WTC11 (cell line): Measurements from ENCODE around the gene ZFP92. TPM values are rescaled to one million over a fixed set of nuclear protein-coding genes. Genes with fewer than 3 reads are reported as not detected.

Experiments
- ATAC-seq: fragments of 200-7000 bp; cut with Tn5 transposase; 2 replicates; pipeline ENCODE4 v1.10.0; 2021; ENCODE audit warnings: mild to moderate bottlenecking, moderate library complexity
- CTCF ChIA-PET: fragments of 300-600 bp; sonication (Branson Sonifier 250); formaldehyde crosslinking; loops from one replicate; lab custom pipeline; 2021; ENCODE audit warnings: antibody characterized with exemption; lab: Charles Lee
- POLR2A ChIA-PET: fragments of 350-600 bp; sonication (Branson Sonifier 250); formaldehyde crosslinking; loops from one replicate; lab custom pipeline; 2021; ENCODE audit warnings: antibody characterized with exemption; lab: Charles Lee
- DNase-seq: peaks from one replicate; pipeline ENCODE4 v3.0.0; 2021; ENCODE audit warnings: low spot score
- H3K27ac Mint-ChIP-seq: 2 replicates; pipeline ENCODE4 v1.8.0; 2021; ENCODE audit warnings: mixed read lengths
- H3K27me3 Mint-ChIP-seq: 2 replicates; pipeline ENCODE4 v1.8.0; 2021; ENCODE audit warnings: low read depth, mild to moderate bottlenecking, moderate library complexity, mixed read lengths
- H3K36me3 Mint-ChIP-seq: 2 replicates; pipeline ENCODE4 v1.8.0; 2021; ENCODE audit warnings: mixed read lengths
- H3K4me1 Mint-ChIP-seq: 2 replicates; pipeline ENCODE4 v1.8.0; 2022; ENCODE audit warnings: mixed read lengths
- H3K4me3 Mint-ChIP-seq: 2 replicates; pipeline ENCODE4 v1.8.0; 2021; ENCODE audit warnings: mild to moderate bottlenecking, moderate library complexity, mixed read lengths
- H3K9me3 Mint-ChIP-seq: 2 replicates; pipeline ENCODE4 v1.8.0; 2021; ENCODE audit warnings: mixed read lengths
- GRHL2 ChIP-seq: fragments of 250-450 bp; sonication (Bioruptor Pico); IDR thresholded peaks from 2 replicates; pipeline ENCODE4 v1.8.0; 2022; ENCODE audit warnings: mild to moderate bottlenecking, moderate library complexity; ENCODE audit not compliant: insufficient replicate concordance, severe bottlenecking
- JAZF1 ChIP-seq: fragments of 250-450 bp; sonication (Bioruptor Pico); IDR thresholded peaks from 2 replicates; pipeline ENCODE4 v1.9.0; 2021; ENCODE audit warnings: moderate library complexity, mild to moderate bottlenecking, inconsistent platforms
- NR2C2 ChIP-seq: sonication (generic); formaldehyde crosslinking; IDR thresholded peaks from 2 replicates; pipeline ENCODE4 v1.8.0; 2022; ENCODE audit warnings: mild to moderate bottlenecking, missing genetic modification reagents
- OVOL2 ChIP-seq: fragments of 250-450 bp; sonication (Bioruptor Pico); IDR thresholded peaks from 2 replicates; pipeline ENCODE4 v1.9.0; 2021; ENCODE audit warnings: mild to moderate bottlenecking, borderline replicate concordance
- RORB ChIP-seq: fragments of 250-450 bp; sonication (Bioruptor Pico); IDR thresholded peaks from 2 replicates; pipeline ENCODE4 v1.9.0; 2021; ENCODE audit warnings: mild to moderate bottlenecking
- SMAD3 ChIP-seq: sonication (generic); formaldehyde crosslinking; IDR thresholded peaks from 2 replicates; pipeline ENCODE4 v1.8.0; 2022; ENCODE audit warnings: missing genetic modification reagents, mild to moderate bottlenecking, borderline replicate concordance
- SP1 ChIP-seq: sonication (generic); formaldehyde crosslinking; conservative IDR thresholded peaks from 2 replicates; pipeline ENCODE4 v1.8.1; 2022; ENCODE audit warnings: missing genetic modification reagents
- TCF7 ChIP-seq: sonication (generic); formaldehyde crosslinking; IDR thresholded peaks from 2 replicates; pipeline ENCODE4 v1.8.0; 2022; ENCODE audit warnings: mild to moderate bottlenecking, low read depth, missing genetic modification reagents, moderate library complexity
- TP53 ChIP-seq: sonication (generic); formaldehyde crosslinking; IDR thresholded peaks from 2 replicates; pipeline ENCODE4 v1.8.1; 2023; ENCODE audit warnings: mild to moderate bottlenecking, missing genetic modification reagents
- ZBTB21 ChIP-seq: sonication (generic); formaldehyde crosslinking; IDR thresholded peaks from 2 replicates; pipeline ENCODE4 v1.8.1; 2023; ENCODE audit warnings: mild to moderate bottlenecking, missing genetic modification reagents, borderline replicate concordance
- ZNF121 ChIP-seq: sonication (generic); formaldehyde crosslinking; IDR thresholded peaks from 2 replicates; pipeline ENCODE4 v1.8.0; 2023; ENCODE audit warnings: missing genetic modification reagents
- ZNF317 ChIP-seq: sonication (generic); formaldehyde crosslinking; IDR thresholded peaks from 2 replicates; pipeline ENCODE4 v1.8.1; 2023; ENCODE audit warnings: low read depth, mild to moderate bottlenecking, moderate library complexity, missing genetic modification reagents, borderline replicate concordance
- ZNF396 ChIP-seq: fragments of 250-450 bp; sonication (Bioruptor Pico); IDR thresholded peaks from 2 replicates; pipeline ENCODE4 v1.8.0; 2021; ENCODE audit warnings: mild to moderate bottlenecking, moderate library complexity, borderline replicate concordance
- total RNA-seq: library from RNA; stranded (reverse); gene quantifications from 3 replicates; pipeline ENCODE4 v1.2.3, GENCODE V29; 2021
- TF ChIP-seq, protein P1 (sequence below): sonication (generic); formaldehyde crosslinking; IDR thresholded peaks from 2 replicates; pipeline ENCODE4 v1.8.0; 2022; ENCODE audit warnings: mild to moderate bottlenecking, missing genetic modification reagents
- TF ChIP-seq, protein P2 (sequence below): sonication (generic); formaldehyde crosslinking; IDR thresholded peaks from 2 replicates; pipeline ENCODE4 v1.8.0; 2023; ENCODE audit warnings: missing genetic modification reagents, mild to moderate bottlenecking, borderline replicate concordance
- TF ChIP-seq, protein P3 (sequence below): sonication (generic); formaldehyde crosslinking; IDR thresholded peaks from 2 replicates; pipeline ENCODE4 v1.8.1; 2023; ENCODE audit warnings: mild to moderate bottlenecking, missing genetic modification reagents
- TF ChIP-seq, protein P4 (sequence below): sonication (generic); formaldehyde crosslinking; IDR thresholded peaks from 2 replicates; pipeline ENCODE4 v1.8.0; 2022; ENCODE audit warnings: mild to moderate bottlenecking, missing genetic modification reagents
- TF ChIP-seq, protein P5 (sequence below): sonication (generic); formaldehyde crosslinking; IDR thresholded peaks from 2 replicates; pipeline ENCODE4 v1.8.1; 2022; ENCODE audit warnings: mild to moderate bottlenecking, missing genetic modification reagents, moderate library complexity, borderline replicate concordance
- TF ChIP-seq, protein P6 (sequence below): fragments of 250-450 bp; sonication (Bioruptor Pico); IDR thresholded peaks from 2 replicates; pipeline ENCODE4 v2.1.2; 2022; ENCODE audit warnings: mild to moderate bottlenecking, moderate library complexity

Gene ZFP92
- total RNA-seq, 1 experiment from 2014 or later, result 0.31 TPM

DNA sequence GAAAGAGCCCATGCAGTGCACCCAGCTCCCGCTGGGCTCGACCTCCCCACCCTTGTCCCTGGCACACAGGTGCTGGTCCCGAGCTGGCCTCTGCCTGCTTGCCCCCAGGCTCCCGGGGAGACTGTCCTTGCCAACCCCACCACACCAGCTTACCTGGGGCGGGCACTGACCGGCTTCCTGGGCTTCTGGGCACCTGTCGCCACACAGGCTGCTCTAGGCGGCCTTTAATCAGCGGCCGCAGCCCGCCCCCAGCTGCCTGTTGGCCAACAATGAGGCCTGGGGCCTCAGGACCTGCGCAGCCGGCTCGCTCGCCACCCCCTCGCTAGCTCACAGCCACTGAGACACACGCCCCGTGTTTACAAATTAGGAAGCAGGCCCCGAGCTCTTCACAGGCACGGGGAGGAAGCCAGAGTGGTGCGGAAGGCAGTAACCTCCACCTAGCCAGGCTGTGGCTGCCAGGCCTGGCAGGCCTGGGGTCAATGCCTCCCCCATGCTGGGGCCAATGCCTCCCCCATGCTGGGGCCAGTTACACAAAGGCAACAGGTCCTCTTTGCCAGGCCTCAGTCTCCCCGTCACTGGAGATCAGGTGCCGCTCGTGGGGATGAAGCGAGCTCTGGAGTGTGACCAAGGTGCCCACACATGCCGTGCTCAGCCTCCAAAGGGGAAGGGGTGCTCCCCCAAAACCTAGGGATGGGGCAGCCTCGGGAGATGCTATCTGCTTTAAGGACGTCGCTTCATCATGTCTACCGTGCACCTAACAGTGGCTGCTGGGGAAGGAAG lies 34.8 kb downstream of the ZFP92 start, which contains the start of gene TREX2:
TSS of gene TREX2 (minus strand) at position 201 of the 780 bp plus-strand sequence. CDS start 626 bp downstream, outside the sequence.
- ATAC-seq, result no peak
- POLR2A ChIA-PET, result no interaction called here
- H3K4me3 Mint-ChIP-seq, result no peak within 1 kb of the TSS

DNA sequence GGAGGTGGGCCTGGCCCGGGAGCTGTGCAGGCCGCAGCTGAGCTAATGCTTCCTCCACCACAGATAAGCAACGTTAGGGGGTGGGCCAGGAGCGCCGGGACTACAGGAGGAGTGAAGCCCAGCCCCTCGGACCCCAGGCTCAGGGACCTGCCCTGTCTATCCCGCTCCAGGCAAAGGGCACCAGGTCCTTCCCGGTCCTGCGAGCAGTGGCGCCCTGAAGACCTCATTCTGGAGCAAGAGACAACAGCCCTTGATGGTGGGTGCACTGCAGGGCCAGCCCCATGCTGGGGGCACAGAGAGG lies 35.3 kb downstream of the ZFP92 start:
- H3K4me3 Mint-ChIP-seq, result no peak overlapping the region
- H3K9me3 Mint-ChIP-seq, result no peaks in the 10 kb centered on the region
- H3K27me3 Mint-ChIP-seq, result no peaks in the 10 kb centered on the region
- H3K27ac Mint-ChIP-seq, result no peak overlapping the region
- TF ChIP-seq, protein P1, sequence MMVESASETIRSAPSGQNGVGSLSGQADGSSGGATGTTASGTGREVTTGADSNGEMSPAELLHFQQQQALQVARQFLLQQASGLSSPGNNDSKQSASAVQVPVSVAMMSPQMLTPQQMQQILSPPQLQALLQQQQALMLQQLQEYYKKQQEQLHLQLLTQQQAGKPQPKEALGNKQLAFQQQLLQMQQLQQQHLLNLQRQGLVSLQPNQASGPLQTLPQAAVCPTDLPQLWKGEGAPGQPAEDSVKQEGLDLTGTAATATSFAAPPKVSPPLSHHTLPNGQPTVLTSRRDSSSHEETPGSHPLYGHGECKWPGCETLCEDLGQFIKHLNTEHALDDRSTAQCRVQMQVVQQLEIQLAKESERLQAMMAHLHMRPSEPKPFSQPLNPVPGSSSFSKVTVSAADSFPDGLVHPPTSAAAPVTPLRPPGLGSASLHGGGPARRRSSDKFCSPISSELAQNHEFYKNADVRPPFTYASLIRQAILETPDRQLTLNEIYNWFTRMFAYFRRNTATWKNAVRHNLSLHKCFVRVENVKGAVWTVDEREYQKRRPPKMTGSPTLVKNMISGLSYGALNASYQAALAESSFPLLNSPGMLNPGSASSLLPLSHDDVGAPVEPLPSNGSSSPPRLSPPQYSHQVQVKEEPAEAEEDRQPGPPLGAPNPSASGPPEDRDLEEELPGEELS, result no peak
- TF ChIP-seq ZNF121 (CRISPR knock-in tag), result no peak
- TF ChIP-seq, protein P2, sequence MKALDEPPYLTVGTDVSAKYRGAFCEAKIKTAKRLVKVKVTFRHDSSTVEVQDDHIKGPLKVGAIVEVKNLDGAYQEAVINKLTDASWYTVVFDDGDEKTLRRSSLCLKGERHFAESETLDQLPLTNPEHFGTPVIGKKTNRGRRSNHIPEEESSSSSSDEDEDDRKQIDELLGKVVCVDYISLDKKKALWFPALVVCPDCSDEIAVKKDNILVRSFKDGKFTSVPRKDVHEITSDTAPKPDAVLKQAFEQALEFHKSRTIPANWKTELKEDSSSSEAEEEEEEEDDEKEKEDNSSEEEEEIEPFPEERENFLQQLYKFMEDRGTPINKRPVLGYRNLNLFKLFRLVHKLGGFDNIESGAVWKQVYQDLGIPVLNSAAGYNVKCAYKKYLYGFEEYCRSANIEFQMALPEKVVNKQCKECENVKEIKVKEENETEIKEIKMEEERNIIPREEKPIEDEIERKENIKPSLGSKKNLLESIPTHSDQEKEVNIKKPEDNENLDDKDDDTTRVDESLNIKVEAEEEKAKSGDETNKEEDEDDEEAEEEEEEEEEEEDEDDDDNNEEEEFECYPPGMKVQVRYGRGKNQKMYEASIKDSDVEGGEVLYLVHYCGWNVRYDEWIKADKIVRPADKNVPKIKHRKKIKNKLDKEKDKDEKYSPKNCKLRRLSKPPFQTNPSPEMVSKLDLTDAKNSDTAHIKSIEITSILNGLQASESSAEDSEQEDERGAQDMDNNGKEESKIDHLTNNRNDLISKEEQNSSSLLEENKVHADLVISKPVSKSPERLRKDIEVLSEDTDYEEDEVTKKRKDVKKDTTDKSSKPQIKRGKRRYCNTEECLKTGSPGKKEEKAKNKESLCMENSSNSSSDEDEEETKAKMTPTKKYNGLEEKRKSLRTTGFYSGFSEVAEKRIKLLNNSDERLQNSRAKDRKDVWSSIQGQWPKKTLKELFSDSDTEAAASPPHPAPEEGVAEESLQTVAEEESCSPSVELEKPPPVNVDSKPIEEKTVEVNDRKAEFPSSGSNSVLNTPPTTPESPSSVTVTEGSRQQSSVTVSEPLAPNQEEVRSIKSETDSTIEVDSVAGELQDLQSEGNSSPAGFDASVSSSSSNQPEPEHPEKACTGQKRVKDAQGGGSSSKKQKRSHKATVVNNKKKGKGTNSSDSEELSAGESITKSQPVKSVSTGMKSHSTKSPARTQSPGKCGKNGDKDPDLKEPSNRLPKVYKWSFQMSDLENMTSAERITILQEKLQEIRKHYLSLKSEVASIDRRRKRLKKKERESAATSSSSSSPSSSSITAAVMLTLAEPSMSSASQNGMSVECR, result no peak
- TF ChIP-seq NR2C2, result no peak
- TF ChIP-seq ZBTB21, result no peak
- TF ChIP-seq TCF7 (CRISPR knock-in tag), result no peak
- TF ChIP-seq, protein P3, sequence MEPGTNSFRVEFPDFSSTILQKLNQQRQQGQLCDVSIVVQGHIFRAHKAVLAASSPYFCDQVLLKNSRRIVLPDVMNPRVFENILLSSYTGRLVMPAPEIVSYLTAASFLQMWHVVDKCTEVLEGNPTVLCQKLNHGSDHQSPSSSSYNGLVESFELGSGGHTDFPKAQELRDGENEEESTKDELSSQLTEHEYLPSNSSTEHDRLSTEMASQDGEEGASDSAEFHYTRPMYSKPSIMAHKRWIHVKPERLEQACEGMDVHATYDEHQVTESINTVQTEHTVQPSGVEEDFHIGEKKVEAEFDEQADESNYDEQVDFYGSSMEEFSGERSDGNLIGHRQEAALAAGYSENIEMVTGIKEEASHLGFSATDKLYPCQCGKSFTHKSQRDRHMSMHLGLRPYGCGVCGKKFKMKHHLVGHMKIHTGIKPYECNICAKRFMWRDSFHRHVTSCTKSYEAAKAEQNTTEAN (CRISPR knock-in tag), result no peak
- TF ChIP-seq GRHL2 (CRISPR knock-in tag), result no peak
- TF ChIP-seq OVOL2 (CRISPR knock-in tag), result no peak
- TF ChIP-seq RORB (CRISPR knock-in tag), result no peak
- no peak for TF ChIP-seq SP1 (CRISPR knock-in tag)
- TF ChIP-seq, protein P4, sequence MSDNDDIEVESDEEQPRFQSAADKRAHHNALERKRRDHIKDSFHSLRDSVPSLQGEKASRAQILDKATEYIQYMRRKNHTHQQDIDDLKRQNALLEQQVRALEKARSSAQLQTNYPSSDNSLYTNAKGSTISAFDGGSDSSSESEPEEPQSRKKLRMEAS, result no peak
- ChIA-PET CTCF (interaction anchor here (1.3 kb wide), 1 partner anchor 24 kb away, joined by 4 read pairs; the partner anchor contains the start of gene HAUS7), POLR2A (no interaction called here)
- H3K36me3 Mint-ChIP-seq, result peaks cover 3% of the 10 kb centered on the region; the same call in 1 of the 2 replicates
- no peaks in the 10 kb centered on the region for H3K4me1 Mint-ChIP-seq
- ATAC-seq (no peak), DNase-seq (no peak)

More for the DNA sequence above, 34.8 kb downstream of the ZFP92 start, which contains the start of gene TREX2:
- H3K4me1 Mint-ChIP-seq, result no peaks in the 10 kb centered on the region
- H3K27me3 Mint-ChIP-seq, result no peaks in the 10 kb centered on the region
- CTCF ChIA-PET, result interaction anchor here (1.3 to 1.7 kb wide), 2 partner anchors 15 to 24 kb away, joined by 4 to 7 read pairs; partner anchors contain the start of gene HAUS7
- TF ChIP-seq ZNF396 (CRISPR knock-in tag) (no peak), TP53 (CRISPR knock-in tag) (no peak), ZNF317 (CRISPR knock-in tag) (no peak), JAZF1 (no peak), SMAD3 (CRISPR knock-in tag) (no peak)
- TF ChIP-seq, protein P5, sequence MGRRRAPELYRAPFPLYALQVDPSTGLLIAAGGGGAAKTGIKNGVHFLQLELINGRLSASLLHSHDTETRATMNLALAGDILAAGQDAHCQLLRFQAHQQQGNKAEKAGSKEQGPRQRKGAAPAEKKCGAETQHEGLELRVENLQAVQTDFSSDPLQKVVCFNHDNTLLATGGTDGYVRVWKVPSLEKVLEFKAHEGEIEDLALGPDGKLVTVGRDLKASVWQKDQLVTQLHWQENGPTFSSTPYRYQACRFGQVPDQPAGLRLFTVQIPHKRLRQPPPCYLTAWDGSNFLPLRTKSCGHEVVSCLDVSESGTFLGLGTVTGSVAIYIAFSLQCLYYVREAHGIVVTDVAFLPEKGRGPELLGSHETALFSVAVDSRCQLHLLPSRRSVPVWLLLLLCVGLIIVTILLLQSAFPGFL (CRISPR knock-in tag), result no peak
- TF ChIP-seq, protein P6, sequence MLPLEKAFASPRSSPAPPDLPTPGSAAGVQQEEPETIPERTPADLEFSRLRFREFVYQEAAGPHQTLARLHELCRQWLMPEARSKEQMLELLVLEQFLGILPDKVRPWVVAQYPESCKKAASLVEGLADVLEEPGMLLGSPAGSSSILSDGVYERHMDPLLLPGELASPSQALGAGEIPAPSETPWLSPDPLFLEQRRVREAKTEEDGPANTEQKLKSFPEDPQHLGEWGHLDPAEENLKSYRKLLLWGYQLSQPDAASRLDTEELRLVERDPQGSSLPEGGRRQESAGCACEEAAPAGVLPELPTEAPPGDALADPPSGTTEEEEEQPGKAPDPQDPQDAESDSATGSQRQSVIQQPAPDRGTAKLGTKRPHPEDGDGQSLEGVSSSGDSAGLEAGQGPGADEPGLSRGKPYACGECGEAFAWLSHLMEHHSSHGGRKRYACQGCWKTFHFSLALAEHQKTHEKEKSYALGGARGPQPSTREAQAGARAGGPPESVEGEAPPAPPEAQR (CRISPR knock-in tag), result no peak
- H3K9me3 Mint-ChIP-seq, result no peaks in the 10 kb centered on the region
- no peak for DNase-seq
- H3K27ac Mint-ChIP-seq, result no peak within 1 kb of the TSS
- peaks cover 1% of the 10 kb centered on the region; the same call in 1 of the 2 replicates for H3K36me3 Mint-ChIP-seq
